ENCODE data around the gene COL4A6.

DNA sequence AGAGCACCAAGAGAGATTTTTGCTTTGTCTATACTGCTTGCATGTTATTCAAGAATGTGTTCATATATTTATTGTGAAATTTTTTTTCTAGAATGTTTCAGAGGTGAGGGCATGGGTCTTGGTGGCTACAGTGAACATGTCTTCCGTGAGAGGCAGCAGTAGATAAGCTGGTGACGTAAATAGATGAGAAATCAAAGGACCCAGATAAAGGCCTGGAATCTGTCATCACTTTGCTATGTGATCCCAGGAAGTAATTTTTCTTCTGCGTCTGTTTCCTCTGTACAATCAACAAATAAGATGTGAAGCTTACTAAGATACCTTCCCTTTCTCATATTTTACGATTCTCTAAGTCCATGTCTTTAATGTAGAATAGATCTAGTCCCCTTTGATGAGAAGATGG, 129.1 kb downstream of the COL4A6 start:
- no peak for TF ChIP-seq POLR2AphosphoS5 (IDR thresholded peaks at IDR 0.05)
- TF ChIP-seq, protein P1, sequence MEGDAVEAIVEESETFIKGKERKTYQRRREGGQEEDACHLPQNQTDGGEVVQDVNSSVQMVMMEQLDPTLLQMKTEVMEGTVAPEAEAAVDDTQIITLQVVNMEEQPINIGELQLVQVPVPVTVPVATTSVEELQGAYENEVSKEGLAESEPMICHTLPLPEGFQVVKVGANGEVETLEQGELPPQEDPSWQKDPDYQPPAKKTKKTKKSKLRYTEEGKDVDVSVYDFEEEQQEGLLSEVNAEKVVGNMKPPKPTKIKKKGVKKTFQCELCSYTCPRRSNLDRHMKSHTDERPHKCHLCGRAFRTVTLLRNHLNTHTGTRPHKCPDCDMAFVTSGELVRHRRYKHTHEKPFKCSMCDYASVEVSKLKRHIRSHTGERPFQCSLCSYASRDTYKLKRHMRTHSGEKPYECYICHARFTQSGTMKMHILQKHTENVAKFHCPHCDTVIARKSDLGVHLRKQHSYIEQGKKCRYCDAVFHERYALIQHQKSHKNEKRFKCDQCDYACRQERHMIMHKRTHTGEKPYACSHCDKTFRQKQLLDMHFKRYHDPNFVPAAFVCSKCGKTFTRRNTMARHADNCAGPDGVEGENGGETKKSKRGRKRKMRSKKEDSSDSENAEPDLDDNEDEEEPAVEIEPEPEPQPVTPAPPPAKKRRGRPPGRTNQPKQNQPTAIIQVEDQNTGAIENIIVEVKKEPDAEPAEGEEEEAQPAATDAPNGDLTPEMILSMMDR (IDR thresholded peaks at IDR 0.05; ENCODE audit: poor library complexity, severe bottlenecking), result no peak
- no peak for TF ChIP-seq TAF1 (IDR thresholded peaks at IDR 0.05; ENCODE audit: low read depth)
- no peak for TF ChIP-seq EZH2 (IDR thresholded peaks at IDR 0.05; ENCODE audit: borderline replicate concordance, insufficient read depth, low read length, poor library complexity, severe bottlenecking)
- TF ChIP-seq SMC3 (conservative IDR thresholded peaks at IDR 0.05; ENCODE audit: poor library complexity), result no peak
- TF ChIP-seq, protein P2, sequence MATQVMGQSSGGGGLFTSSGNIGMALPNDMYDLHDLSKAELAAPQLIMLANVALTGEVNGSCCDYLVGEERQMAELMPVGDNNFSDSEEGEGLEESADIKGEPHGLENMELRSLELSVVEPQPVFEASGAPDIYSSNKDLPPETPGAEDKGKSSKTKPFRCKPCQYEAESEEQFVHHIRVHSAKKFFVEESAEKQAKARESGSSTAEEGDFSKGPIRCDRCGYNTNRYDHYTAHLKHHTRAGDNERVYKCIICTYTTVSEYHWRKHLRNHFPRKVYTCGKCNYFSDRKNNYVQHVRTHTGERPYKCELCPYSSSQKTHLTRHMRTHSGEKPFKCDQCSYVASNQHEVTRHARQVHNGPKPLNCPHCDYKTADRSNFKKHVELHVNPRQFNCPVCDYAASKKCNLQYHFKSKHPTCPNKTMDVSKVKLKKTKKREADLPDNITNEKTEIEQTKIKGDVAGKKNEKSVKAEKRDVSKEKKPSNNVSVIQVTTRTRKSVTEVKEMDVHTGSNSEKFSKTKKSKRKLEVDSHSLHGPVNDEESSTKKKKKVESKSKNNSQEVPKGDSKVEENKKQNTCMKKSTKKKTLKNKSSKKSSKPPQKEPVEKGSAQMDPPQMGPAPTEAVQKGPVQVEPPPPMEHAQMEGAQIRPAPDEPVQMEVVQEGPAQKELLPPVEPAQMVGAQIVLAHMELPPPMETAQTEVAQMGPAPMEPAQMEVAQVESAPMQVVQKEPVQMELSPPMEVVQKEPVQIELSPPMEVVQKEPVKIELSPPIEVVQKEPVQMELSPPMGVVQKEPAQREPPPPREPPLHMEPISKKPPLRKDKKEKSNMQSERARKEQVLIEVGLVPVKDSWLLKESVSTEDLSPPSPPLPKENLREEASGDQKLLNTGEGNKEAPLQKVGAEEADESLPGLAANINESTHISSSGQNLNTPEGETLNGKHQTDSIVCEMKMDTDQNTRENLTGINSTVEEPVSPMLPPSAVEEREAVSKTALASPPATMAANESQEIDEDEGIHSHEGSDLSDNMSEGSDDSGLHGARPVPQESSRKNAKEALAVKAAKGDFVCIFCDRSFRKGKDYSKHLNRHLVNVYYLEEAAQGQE (IDR thresholded peaks at IDR 0.05; ENCODE audit: borderline replicate concordance), result no peak

All from neural cell (in vitro differentiated cells).